Stimulated activated CD4-positive, alpha-beta T cell treated with anti-CD3 and anti-CD28 coated beads, Interleukin-4, amount 100 ng/mL, for 48 hours (primary cell): ENCODE data around the gene TGFBR1.

Experiments
- DNase-seq, 2 donors: peaks; one replicate each; pipeline ENCODE4 v3.0.0-alpha.2; 2020; ENCODE audit warnings: low read depth in 2 of 2

The TGFBR1 gene

GRCh38 chr9:99169982-99170761 is 65.3 kb downstream of the TGFBR1 start:
- DNase-seq = no peak

DNA sequence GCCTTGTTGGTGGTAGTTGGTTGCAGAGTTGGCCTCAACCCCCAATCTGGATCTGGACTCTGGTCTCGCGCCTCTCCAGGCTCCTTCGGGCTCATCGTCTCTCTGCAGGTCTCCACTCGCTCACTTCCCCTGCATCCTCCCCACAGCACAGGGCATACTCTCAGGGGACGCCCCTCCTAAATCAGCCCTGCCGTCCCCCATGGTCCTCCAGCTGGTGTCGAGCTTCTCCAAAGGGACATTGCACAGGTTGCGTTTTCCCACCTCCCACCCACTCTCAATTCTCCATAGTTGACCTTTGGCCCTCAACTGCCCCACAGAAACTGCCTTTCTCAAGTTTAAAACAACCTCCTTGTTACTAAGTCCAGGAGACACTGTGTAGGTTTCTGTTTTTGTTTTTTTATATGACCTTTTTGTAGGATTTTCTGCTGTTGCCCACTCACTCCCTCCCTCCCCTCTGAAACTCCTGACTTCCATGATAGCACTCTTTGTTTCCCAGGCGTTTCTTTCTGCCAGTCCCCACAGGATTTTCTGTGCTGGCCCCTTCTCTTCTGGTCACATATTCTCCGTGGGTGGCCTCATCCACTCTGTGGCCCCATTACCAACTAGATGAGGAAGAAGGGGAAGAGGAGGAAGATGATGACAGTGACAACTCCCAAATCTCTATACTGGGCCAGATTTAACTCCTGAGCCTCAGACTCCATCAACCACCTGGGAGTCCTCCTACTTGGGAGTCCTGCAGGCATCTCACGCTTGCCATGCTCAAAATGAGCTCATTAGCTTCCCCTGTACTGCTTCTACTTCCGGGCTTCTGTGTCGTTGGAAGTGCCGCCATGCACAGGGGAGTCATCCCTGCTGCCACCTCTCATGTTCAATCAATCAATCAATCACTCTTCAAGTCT is 66.6 kb downstream of the TGFBR1 start:
- no peak for DNase-seq

- no peak for DNase-seq
These were observed 67.5 kb downstream of the TGFBR1 start for GRCh38 chr9:99172124-99173091.

GRCh38 chr9:99173570-99174504 is 68.9 kb downstream of the TGFBR1 start:
- DNase-seq = no peak

GRCh38 chr9:99176527-99177013 is 71.7 kb downstream of the TGFBR1 start:
- DNase-seq = no peak

DNA sequence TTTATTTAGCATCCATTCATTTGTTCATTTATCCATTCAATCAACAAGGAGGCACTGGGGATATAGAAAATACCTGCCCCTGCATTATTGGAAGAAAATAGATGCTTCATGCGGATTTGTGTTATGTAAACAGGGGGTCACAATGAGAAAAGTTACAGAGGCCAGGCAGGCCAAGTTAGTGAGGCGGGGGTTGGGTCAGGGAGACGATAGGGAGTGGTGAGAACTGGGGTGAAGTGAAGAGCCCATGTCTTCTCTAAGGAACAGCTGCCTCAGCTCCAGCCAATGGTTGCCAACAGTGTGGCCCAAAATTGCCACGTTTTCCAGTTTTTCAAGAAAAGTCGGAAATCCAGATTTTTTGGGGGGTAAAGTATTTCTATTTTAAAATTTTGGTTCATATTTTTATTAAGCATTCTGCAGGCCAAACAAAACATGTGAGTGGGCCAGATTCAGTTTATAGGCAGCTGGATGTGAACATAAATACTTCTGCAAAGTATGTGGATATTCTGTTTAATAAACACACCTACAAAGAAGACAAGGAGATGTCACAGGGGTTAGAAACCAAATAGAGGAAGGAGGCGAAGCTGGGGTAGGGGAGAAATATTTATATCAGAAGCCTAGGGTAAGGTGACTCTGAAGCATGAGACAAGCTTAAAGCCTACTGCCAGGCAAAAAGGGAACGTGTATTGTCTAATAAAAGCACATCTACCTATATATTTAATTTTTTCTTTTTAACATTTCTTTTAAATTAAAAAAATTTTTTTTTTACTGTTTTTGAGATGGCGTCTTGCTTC is 72.9 kb downstream of the TGFBR1 start:
- DNase-seq = no peak

DNA sequence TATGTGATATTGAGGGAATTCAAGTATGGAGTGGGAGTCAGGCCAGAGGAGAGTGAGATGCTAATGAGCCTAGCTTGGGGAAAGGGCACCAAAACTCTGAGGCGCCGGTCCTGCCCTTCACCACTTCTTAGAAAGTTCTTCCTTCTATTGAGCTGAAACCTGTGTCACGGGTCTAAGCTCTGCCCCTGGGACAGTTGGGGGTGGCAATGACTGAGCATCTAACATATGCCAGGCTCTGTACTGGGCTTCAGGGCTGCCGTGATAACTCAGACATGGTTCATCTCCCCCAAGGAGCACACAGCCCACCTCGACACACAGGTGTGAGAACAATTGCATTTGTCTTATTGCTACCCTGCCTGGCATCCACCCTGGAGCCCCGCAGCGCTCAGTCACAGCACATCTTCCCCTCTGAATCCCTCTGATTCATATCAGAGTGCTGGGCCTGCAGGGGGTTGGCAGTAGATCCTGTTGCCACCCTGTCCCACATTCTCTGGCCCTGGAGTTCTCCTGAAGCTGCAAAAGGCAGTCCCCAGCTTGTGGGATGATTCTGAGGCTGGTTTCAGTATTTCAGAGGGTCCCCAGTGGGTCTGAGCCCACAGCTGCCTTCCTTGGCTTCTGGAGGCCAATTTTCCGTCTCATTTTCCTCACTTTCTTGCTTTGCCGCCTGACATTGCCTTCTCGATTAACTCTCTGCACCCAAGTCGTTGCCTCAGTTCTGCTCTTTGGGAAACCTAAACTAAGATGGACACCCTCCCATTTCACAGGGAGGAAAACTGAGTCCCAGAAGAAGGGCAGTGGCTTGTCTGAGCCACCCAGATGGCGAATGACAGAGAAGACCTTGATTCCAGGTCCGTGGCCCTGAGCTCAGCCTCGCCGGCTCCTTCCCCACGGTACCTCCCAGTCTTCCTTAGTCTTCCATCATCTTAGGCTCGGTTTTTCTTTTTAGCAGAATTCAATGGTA is 74.3 kb downstream of the TGFBR1 start:
- DNase-seq = no peak

GRCh38 chr9:99180199-99180598 is 75.3 kb downstream of the TGFBR1 start:
- no peak for DNase-seq

GRCh38 chr9:99180662-99181061 is 75.7 kb downstream of the TGFBR1 start:
- DNase-seq = no peak

GRCh38 chr9:99181206-99181605 is 76.3 kb downstream of the TGFBR1 start:
- no peak for DNase-seq

DNA sequence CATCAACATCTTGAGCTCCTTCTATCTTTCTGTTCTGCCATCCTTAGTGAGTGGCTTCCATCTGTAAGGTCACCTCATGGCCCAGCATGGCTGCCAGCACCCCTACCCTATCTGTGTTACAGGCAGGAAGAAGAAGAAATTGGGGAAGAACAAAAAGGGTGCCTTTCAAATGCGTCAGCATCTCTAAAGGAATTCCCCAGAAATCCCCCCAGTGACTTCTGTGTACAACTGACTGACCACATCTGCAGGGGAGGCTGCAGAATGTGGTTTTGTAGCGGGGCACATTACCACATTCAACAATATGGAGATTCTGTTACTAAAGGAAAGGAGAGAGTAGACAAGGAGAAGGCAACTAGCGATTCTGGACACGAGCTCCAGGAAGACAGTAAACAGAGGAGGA is 76.7 kb downstream of the TGFBR1 start:
- DNase-seq = no peak

GRCh38 chr9:99182356-99182755 is 77.4 kb downstream of the TGFBR1 start:
- DNase-seq = no peak

DNA sequence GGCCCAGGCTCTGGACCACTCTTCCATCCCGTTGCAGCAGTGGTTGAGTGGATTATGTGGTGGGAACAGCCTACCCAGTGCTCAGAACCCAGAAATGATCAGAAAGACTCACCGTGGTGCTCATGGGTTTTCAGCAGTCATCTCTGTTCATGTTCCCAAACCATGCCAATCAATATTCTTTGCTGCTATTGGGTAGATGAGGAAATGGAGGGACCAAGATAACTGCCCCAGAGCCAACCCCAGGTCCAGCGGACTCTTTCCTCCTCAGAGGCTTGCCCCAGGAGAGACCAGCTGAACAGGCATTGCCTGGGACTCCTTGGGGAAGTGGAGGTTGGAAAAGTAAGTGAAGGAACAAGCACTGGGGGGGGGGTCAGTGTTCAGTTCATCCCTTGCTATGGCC is 78.7 kb downstream of the TGFBR1 start:
- no peak for DNase-seq

GRCh38 chr9:99184110-99184474 is 79.2 kb downstream of the TGFBR1 start:
- DNase-seq = no peak

DNA sequence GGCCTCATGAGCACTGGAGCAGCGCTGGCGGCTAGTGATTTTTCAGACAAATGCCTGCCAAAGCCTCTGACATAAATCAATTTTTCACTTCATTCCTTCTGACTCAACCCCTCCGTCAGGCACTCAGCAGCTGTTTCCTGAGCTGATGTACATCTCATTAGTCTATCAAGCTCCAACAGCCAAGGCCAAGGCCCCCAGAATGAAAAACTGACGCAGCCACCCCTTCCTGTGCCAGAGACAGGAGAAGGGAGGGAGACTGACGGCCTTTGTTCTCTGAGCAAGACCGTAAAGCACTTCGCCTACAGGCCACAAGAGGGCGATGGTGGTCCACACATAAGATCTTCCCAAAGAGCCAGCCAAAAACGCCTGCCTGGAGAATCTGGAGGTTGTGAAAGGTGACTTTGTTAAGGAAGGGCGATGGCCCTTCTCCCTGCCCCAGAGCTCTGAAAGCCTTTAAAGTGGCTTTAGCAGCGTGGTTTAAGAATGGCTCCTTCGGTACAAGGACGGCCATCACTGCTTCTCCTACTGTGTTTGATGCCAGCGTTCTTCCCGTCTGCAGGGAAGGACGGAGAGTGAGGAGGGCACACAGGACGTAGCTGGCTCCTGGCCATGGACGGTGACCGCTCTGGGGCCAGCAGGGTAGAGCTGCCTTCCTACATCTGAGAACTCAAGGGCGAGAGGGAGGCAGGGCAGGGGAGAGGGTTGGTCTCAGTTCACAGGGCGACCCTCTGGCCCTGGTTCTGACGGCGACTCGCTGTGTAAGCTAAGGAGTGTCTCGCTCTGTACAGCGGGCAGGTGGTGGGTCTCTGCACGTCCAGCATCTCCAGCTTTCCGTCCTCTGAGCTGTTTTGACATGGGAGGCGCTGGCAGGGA is 79.8 kb downstream of the TGFBR1 start:
- peak; percentile 60 to 67 for DNase-seq

DNA sequence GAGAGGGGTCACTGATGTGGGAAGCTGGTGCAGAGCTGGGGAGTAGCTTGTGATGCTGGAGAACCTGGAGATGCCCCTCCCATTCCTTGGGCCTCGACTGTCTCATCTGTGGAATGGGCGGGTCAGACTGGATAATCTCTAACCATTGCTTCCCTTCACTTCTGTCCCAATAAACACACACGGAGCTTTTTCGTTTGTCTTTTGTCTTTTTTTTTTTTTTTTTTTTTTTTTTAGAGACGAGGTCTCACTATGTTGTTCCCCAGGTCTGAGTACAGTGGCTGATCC is 80.4 kb downstream of the TGFBR1 start:
- no peak for DNase-seq

DNA sequence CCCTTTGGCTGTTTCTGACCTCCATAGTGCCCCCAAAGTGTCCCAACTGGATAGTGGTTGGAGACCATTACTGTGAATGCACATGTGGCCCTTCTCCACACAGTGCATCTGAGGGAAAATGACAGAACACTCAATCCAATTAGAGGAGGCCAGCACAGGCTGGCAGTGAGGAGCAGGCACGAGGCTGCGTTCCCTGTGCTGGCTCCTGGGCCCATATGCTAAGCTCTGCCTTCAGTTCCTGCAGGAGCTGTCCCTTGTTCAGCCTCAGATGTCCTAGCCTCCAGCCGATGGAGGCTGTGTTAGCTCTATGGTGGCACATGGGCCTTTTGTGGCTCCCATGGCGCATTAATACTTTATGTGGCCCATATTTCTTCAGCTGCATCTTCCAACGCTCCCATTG is 81.0 kb downstream of the TGFBR1 start:
- DNase-seq = no peak

- no peak for DNase-seq
These were observed 82.4 kb downstream of the TGFBR1 start for GRCh38 chr9:99187311-99187710.
